Vagina (tissue), 2 donors: ENCODE results near the gene RBM10. TPM values are rescaled to one million over a fixed set of nuclear protein-coding genes. Genes with fewer than 3 reads are reported as not detected.

Source experiments
- DNase-seq, 2 donors: peaks; one replicate each; pipeline ENCODE4 v3.0.0-alpha.2; 2017; ENCODE audit errors: extremely low spot score in 2 of 2
- H3K27ac ChIP-seq: fragments of 200-600 bp; sonication (generic); one replicate; pipeline ENCODE4 v1.5.1; 2019
- H3K27me3 ChIP-seq: fragments of 200-600 bp; sonication (generic); one replicate; pipeline ENCODE4 v1.5.1; 2019
- H3K36me3 ChIP-seq, 2 donors: fragments of 200-600 bp; sonication (generic); one replicate each; pipeline ENCODE4 v1.5.1; 2017 to 2019
- H3K4me1 ChIP-seq: fragments of 200-600 bp; sonication (generic); one replicate; pipeline ENCODE4 v1.5.1; 2019
- H3K4me3 ChIP-seq, 2 donors: fragments of 200-600 bp; sonication (generic); 1 replicate in 1 of 2; 2 replicates in 1 of 2; pipeline ENCODE4 v1.5.1; 2016 to 2019
- H3K9me3 ChIP-seq: fragments of 200-600 bp; sonication (generic); one replicate; pipeline ENCODE4 v1.5.1; 2019
- POLR2A ChIP-seq, 2 donors: fragments of 450-650 bp; IDR thresholded peaks; one replicate each; pipeline ENCODE4 v1.6.1; 2017; ENCODE audit warnings: antibody characterized with exemption in 2 of 2, mild to moderate bottlenecking in 2 of 2, moderate library complexity in 2 of 2
- POLR2AphosphoS5 ChIP-seq, 2 donors: sonication (generic); formaldehyde crosslinking; IDR thresholded peaks; one replicate each; pipeline ENCODE4 v1.9.0; 2017; ENCODE audit warnings: antibody characterized with exemption in 2 of 2, mild to moderate bottlenecking in 2 of 2, low read depth in 1 of 2; ENCODE audit not compliant: insufficient read depth in 1 of 2
- intact Hi-C: fragments of 100-400 bp; cut with DNase I; formaldehyde crosslinking; loops from one replicate; pipeline ENCODE4 v1.15.1; 2023
- total RNA-seq: library from RNA; depleted of rRNA; stranded (reverse); fragments of >200 nt; gene quantifications from one replicate; pipeline ENCODE4 v1.2.3, GENCODE V29; 2016
- TF ChIP-seq, protein P1 (sequence below), 3 experiments: fragments of 450-650 bp in 2 of 3; fragments of 200-600 bp in 1 of 3; sonication (generic) in 1 of 3; IDR thresholded peaks; one replicate each; pipeline ENCODE4 v1.5.1; 2017 to 2019; ENCODE audit warnings: antibody characterized with exemption in 3 of 3, mild to moderate bottlenecking in 2 of 3, moderate library complexity in 2 of 3

The RBM10 gene
- total RNA-seq, 1 donor from 2014 or later, result 32.4 TPM

DNA sequence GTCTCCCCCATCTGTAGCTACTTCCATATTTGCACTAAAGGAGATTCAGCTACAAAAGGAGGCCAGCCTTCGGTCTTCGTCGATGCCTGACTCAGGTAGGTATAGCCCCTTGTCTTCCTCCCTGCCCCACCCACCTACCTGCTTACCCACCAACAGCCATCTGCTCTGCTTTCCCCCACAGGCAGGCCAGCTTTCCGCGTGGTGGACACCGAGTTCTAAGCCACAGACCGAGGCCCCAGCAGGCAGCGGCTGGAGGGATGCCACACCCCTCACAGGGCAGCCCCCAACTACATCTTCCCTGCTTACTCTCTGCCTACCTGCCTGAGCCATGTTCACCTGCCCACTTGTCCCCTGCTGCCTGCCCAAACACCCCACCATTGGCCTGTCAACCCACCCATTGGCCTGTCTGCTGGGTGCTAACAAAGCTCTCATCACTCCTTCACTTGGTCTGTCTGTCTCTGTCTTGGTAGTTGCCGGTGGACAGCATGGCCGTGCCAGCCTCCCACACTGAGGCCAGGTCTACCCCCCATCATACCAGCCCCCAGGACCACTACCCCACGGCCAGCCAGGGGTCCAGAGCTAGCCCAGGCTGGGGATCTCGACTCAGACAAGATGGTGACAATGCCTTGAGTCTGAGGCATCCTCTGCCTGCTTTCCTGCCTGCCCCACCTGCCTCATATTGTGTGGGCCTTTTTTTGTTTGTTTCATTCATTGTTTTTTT is 83.7 kb downstream of the RBM10 start:
- Histone ChIP-seq H3K4me3 (no peak overlapping the region), H3K27ac (no peak overlapping the region), H3K9me3 (no peaks in the 10 kb centered on the region), H3K4me1 (peaks cover 5% of the 10 kb centered on the region), H3K36me3 (peaks cover 0 to 45% of the 10 kb centered on the region in 2 donors), H3K27me3 (no peaks in the 10 kb centered on the region)
- intact Hi-C loops, result no loop called here
- DNase-seq, result no peak
- no peak for TF ChIP-seq POLR2A (IDR thresholded peaks at IDR 0.05)
- TF ChIP-seq, protein P1, sequence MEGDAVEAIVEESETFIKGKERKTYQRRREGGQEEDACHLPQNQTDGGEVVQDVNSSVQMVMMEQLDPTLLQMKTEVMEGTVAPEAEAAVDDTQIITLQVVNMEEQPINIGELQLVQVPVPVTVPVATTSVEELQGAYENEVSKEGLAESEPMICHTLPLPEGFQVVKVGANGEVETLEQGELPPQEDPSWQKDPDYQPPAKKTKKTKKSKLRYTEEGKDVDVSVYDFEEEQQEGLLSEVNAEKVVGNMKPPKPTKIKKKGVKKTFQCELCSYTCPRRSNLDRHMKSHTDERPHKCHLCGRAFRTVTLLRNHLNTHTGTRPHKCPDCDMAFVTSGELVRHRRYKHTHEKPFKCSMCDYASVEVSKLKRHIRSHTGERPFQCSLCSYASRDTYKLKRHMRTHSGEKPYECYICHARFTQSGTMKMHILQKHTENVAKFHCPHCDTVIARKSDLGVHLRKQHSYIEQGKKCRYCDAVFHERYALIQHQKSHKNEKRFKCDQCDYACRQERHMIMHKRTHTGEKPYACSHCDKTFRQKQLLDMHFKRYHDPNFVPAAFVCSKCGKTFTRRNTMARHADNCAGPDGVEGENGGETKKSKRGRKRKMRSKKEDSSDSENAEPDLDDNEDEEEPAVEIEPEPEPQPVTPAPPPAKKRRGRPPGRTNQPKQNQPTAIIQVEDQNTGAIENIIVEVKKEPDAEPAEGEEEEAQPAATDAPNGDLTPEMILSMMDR (IDR thresholded peaks at IDR 0.05), result no peak
- TF ChIP-seq POLR2AphosphoS5 (IDR thresholded peaks at IDR 0.05; ENCODE audit: insufficient read depth in 1 of 2, low read depth in 1 of 2), result no peak

GRCh38 chrX:47229427-47229826 is 84.4 kb downstream of the RBM10 start:
- intact Hi-C loops, result no loop called here
- no peaks in the 10 kb centered on the region for H3K27me3 ChIP-seq
- H3K4me1 ChIP-seq, result peaks cover 5% of the 10 kb centered on the region
- H3K27ac ChIP-seq, result no peak overlapping the region
- DNase-seq, result no peak
- H3K36me3 ChIP-seq, result peaks cover 0 to 38% of the 10 kb centered on the region in 2 donors
- H3K9me3 ChIP-seq, result no peaks in the 10 kb centered on the region
- TF ChIP-seq POLR2AphosphoS5 (IDR thresholded peaks at IDR 0.05; ENCODE audit: insufficient read depth in 1 of 2, low read depth in 1 of 2) (no peak), POLR2A (IDR thresholded peaks at IDR 0.05) (no peak)
- TF ChIP-seq, protein P1 (IDR thresholded peaks at IDR 0.05), result no peak
- no peak overlapping the region for H3K4me3 ChIP-seq

- Histone ChIP-seq H3K36me3 (peaks cover 0 to 29% of the 10 kb centered on the region in 2 donors), H3K4me1 (peaks cover 5% of the 10 kb centered on the region), H3K27ac (no peak overlapping the region), H3K9me3 (no peaks in the 10 kb centered on the region), H3K4me3 (no peak overlapping the region), H3K27me3 (no peaks in the 10 kb centered on the region)
- TF ChIP-seq, protein P1 (IDR thresholded peaks at IDR 0.05), result no peak
- no peak for TF ChIP-seq POLR2AphosphoS5 (IDR thresholded peaks at IDR 0.05; ENCODE audit: insufficient read depth in 1 of 2, low read depth in 1 of 2)
- no peak for TF ChIP-seq POLR2A (IDR thresholded peaks at IDR 0.05)
- no peak for DNase-seq
- intact Hi-C loops, result no loop called here
Measured at GRCh38 chrX:47230136-47230868, 85.3 kb downstream of the RBM10 start.

- intact Hi-C loops, result no loop called here
- no peak for DNase-seq
- TF ChIP-seq, protein P1 (IDR thresholded peaks at IDR 0.05), result no peak
- TF ChIP-seq POLR2A (IDR thresholded peaks at IDR 0.05) (no peak), POLR2AphosphoS5 (IDR thresholded peaks at IDR 0.05; ENCODE audit: insufficient read depth in 1 of 2, low read depth in 1 of 2) (no peak)
- no peak overlapping the region for H3K4me3 ChIP-seq
- H3K27ac ChIP-seq, result no peak overlapping the region
- H3K27me3 ChIP-seq, result no peaks in the 10 kb centered on the region
- H3K4me1 ChIP-seq, result peaks cover 5% of the 10 kb centered on the region
- H3K9me3 ChIP-seq, result no peaks in the 10 kb centered on the region
- peaks cover 0 to 21% of the 10 kb centered on the region in 2 donors for H3K36me3 ChIP-seq
Measured at GRCh38 chrX:47231167-47231566, 86.1 kb downstream of the RBM10 start.
